ENCODE measurements around the gene RASL12.

The RASL12 gene

GRCh38 chr15:65092911-65093792, 25.4 kb upstream of the RASL12 start:
- H3K27ac ChIP-seq: no peak overlapping the region
- DNase-seq (ENCODE audit: low read depth, low spot score): no peak

DNA sequence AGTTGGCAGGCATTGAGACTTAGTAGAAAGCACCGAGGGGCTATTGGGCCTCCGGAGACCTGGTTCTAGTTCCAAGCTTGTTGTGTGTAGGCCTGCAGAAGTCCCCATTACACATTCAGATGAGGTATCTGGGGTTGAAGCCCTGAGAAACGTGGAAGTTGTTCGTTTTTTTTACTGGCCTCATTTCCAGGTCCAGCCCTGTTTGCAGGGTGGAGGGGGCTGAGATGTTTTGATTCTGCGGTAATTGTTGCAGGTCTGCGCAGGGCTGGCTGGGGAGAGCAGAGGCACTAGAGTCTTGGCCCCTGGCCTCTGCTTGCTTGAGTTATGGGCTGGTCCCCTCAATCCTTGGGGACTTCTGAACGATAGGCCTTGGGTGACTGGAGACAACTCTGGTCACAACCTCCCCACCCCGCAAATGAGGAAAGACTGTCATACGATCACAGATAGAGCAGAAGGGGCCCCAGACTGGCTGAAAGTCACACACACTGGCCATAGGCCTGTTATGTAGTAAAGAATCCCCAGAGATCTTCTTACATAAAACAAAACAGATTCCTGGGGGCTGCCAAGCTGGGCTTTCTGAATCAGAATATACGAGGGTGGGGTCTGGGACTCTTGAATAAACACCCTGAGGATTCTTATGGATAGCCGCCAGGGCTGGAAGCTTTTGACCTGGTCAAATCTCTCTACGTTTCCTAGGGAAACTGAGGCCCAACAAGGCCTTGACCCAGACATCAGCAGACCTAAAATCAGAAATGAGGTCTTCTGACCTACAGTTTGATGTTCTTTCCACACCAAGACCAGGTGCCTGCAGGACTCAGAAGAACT, 24.4 kb upstream of the RASL12 start:
- no peak for DNase-seq (ENCODE audit: low read depth, low spot score)
- no peak overlapping the region for H3K27ac ChIP-seq

DNA sequence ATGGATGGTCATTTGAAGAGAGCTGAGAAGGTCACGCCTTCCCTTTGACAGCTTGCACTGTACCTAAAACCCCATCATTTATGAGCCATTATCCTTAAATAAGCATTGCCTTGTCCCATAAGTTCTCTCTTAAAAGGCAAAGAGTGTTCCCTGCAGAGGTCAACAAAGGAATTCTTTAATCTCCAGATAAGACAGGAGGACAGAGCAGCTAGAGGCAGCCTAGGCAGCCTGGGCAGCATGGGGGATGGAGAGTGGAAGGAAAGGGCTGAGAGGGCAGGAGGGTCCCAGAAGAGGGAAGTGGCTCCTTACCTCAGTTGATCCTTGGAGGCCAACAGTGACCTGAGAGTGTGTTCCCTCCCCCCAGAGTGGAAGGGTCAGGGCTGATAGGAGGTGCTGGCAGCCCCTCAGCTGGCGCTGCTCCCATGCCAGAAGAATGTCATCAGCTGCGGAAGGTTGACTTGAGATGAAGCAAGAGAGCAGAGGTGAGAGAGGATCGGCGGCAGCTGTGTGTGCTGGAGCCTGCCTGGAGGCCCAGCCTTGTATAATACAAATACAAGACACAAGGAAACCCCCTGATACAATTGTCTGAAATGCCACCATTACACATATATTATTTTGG, 21.5 kb upstream of the RASL12 start:
- DNase-seq (ENCODE audit: low read depth, low spot score): no peak
- no peak overlapping the region for H3K27ac ChIP-seq

DNA sequence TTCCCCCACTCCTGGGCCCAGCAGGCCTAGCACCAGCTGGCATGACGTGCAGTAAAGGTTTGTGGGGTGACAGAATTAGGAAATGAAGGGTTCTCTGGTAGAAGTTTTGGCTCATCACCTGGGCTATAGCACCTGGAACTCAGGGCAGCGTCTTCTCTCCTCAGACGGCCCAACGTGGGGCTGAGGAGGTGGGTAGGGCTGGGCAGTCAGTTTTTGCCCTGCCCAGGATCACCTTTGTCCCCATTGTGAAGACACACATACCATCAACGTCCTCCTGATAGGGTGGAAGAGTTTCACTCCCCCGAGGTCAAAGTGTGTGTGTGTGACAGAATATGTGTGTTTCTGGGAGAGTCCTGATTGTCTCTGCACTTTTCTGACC, 20.8 kb upstream of the RASL12 start:
- DNase-seq (ENCODE audit: low read depth, low spot score): no peak
- no peak overlapping the region for H3K27ac ChIP-seq

- DNase-seq (ENCODE audit: low read depth, low spot score): no peak
- H3K27ac ChIP-seq: no peak overlapping the region
Measured at GRCh38 chr15:65087873-65088642, 20.3 kb upstream of the RASL12 start.

- no peak overlapping the region for H3K27ac ChIP-seq
- DNase-seq (ENCODE audit: low read depth, low spot score): no peak
Measured at GRCh38 chr15:65087411-65087810, 19.6 kb upstream of the RASL12 start.

- DNase-seq (ENCODE audit: low read depth, low spot score): no peak
Measured at GRCh38 chr15:65086680-65087111, 18.9 kb upstream of the RASL12 start.

GRCh38 chr15:65085990-65086679, 18.3 kb upstream of the RASL12 start:
- DNase-seq (ENCODE audit: low read depth, low spot score): no peak
- no peak overlapping the region for H3K27ac ChIP-seq

More at GRCh38 chr15:65086680-65087111, 18.9 kb upstream of the RASL12 start:
- no peak overlapping the region for H3K27ac ChIP-seq

DNA sequence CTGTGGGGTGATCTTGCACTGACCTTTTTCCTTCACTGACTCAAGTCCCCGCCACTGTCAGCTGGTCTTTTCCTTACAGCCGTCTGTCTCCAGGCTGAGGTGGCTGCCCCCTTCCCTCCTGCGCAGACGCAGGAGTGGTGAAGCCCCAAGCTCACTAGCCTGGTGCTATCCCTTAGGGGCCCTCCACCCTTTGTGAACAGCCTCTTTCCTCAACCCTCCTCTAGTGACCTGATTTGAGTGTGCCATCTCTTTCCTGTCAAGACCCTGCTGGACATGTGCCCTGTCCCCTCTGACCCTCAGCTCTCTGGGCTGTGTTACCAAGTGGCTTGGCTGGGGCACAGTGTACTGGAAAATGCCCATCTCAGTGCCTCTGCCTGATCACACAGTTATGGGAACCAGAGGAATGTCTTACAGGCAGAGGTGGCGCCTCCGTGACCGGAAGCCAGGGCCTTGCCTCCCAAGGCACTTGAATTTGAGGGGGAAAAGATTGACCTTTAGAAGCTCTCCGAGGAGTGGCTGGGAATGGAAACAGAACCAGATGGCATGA, 17.5 kb upstream of the RASL12 start:
- no peak for DNase-seq (ENCODE audit: low read depth, low spot score)
- H3K27ac ChIP-seq: no peak overlapping the region

DNA sequence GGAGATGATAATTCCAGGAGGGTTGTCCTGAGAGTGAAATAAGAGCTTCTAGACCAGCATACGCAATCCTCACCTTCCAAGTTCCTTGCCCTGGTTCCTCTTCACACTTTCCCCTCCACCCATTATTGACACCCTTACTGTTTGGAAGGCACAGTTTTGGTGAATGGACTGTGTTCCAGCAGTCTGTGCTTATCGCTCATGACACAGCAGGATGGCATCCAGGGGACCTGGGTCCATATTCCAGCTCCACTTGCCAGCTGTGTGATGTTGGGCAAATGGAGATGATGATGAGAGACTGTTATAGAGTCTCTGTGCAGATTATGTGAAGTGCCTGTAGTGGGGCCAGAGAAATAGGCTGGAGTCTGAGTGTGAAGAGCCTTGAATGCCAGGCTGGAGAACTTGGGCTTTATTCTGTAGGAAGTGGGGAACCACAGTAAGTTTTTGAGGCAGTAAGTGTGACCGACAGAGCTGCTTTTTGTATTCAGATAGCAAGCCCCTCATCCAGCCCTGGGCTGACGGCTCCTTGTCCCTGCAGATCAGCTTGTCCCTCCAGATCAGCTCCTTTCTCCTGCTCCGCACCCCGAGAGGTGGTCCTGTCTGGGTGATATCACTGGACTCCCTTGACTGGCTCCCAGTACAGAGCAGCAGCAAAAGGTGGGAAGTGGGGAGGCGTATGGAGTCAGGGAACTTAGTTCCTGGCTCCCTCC, 16.9 kb upstream of the RASL12 start:
- H3K27ac ChIP-seq: no peak overlapping the region
- no peak for DNase-seq (ENCODE audit: low read depth, low spot score)

GRCh38 chr15:65083262-65083701, 15.5 kb upstream of the RASL12 start:
- no peak overlapping the region for H3K27ac ChIP-seq

DNA sequence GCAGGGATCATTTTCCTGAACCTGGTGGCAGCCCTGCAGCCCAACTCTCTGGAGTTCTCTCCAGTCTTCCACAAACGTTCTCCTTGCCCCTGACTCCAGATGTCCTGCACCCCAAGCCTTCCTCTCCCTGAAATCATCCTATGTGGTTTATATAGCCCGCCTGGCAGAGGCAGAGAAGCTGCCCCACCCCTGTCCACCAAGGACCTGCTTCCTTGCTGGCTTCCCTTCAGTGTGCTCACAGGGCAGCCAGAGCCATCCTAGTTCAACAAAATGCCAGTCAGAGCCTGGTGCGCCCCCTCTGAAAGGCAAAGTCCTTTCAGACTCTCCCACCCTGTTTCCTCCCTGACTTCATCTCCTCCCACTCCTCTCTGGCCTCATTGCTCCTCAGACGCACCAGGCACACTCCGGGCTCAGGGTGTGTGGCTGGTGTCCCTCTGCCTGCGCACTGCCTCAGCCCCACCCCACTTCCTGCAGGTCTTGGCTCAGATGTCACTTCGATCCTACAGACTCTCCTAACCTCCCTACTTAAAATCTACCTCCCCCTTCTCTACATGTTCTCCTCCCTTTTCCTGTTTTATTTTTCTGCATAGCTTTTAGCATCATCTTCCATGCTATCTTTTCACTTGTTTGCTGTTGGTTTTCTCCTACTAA, 14.6 kb upstream of the RASL12 start:
- H3K27ac ChIP-seq: no peak overlapping the region
- no peak for DNase-seq (ENCODE audit: low read depth, low spot score)

More at GRCh38 chr15:65083262-65083701, 15.5 kb upstream of the RASL12 start:
- no peak for DNase-seq (ENCODE audit: low read depth, low spot score)

- H3K27ac ChIP-seq: no peak overlapping the region
- DNase-seq (ENCODE audit: low read depth, low spot score): no peak
Measured at GRCh38 chr15:65081758-65082157, 14.0 kb upstream of the RASL12 start.

- DNase-seq (ENCODE audit: low read depth, low spot score): no peak
Measured at GRCh38 chr15:65081270-65081669, 13.5 kb upstream of the RASL12 start.

GRCh38 chr15:65079580-65079979, 11.8 kb upstream of the RASL12 start:
- DNase-seq (ENCODE audit: low read depth, low spot score): no peak
- no peak overlapping the region for H3K27ac ChIP-seq

More at GRCh38 chr15:65081270-65081669, 13.5 kb upstream of the RASL12 start:
- no peak overlapping the region for H3K27ac ChIP-seq

DNA sequence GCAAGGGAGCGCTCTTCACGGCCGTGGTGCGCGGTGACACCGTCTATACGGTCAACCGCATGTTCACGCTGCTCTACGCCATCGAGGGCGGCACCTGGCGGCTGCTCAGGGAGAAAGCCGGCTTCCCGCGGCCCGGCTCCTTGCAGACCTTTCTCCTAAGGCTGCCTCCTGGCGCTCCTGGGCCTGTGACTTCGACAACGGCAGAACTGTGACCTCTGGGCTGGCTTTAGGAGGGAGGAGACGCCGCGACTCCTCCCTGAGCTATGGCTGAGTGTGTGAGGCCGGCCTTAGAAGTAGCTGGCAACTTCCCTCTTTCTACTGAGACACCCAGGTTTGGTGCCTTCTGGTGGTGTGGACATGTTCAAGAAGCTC, 10.2 kb upstream of the RASL12 start:
- H3K27ac ChIP-seq: no peak overlapping the region
- no peak for DNase-seq (ENCODE audit: low read depth, low spot score)

- DNase-seq (ENCODE audit: low read depth, low spot score): no peak
- H3K27ac ChIP-seq: no peak overlapping the region
Measured at GRCh38 chr15:65077291-65077980, 9.6 kb upstream of the RASL12 start.
